A204.1 (cell line): ENCODE results near the gene PLA2G2C.
"Not testable (repeated sequence)": the region's sequence is repeated elsewhere in the genome, so short reads cannot be mapped to it uniquely, and the experiment has no call there.

Source experiments
- FAIRE-seq: peaks from 2 replicates; lab custom pipeline; 2012; peaks lifted over from hg19 to GRCh38; lab: Jason Lieb, UNC

PLA2G2C gene

GRCh38 chr1:20130518-20130917 is 55.8 kb downstream of the PLA2G2C start:
- not testable (repeated sequence) for FAIRE-seq

DNA sequence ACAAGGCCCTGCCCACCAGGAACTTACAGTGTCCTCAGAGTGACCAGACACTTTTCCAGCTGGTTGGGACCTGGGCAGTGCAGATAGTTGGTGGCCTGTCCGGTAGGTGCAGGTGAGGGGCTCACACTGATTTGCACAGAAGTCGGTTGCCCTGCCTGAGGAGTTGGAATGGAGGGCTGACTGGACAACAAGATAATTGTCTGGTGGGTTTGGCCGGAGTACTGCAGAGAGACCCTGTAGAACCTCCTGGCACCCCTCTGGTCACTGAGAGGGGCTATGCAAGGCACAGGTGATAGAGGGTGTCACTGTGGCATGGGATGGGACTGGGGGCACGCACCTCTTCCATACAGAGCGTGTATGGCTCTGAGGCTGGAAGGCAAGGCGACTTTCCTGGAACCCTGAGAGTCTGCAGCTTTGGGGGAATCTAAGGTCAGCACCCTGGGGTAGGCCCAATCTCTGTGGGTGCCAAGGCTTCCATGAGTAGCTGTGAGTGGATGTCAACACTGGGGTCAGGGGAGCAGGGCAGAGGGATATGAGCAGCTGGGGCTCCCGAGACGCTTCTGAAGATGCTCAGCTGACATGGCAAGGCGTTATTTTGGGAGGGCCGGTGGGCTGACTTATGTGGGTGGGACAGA is 59.4 kb downstream of the PLA2G2C start:
- no peak for FAIRE-seq

GRCh38 chr1:20126041-20126805 is 60.1 kb downstream of the PLA2G2C start:
- FAIRE-seq: no peak

DNA sequence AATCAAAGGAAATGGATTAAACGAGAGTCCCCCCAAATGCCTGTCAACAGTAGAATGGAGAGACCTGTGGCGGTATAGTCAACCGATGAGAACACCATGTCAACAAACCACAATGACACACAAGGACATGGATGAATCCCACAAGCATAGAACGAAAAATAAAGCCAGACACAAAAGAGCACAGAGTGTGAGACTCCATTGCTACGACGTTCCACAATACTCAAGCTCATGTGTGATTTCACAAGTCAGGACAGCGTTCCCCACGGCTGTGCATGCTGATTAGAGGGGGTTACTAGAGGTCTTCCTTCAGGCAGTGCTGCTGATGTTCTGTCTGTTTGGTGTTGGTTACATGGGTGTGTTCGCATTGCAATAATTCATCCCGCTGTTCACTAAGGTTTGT is 61.2 kb downstream of the PLA2G2C start:
- FAIRE-seq: no peak

DNA sequence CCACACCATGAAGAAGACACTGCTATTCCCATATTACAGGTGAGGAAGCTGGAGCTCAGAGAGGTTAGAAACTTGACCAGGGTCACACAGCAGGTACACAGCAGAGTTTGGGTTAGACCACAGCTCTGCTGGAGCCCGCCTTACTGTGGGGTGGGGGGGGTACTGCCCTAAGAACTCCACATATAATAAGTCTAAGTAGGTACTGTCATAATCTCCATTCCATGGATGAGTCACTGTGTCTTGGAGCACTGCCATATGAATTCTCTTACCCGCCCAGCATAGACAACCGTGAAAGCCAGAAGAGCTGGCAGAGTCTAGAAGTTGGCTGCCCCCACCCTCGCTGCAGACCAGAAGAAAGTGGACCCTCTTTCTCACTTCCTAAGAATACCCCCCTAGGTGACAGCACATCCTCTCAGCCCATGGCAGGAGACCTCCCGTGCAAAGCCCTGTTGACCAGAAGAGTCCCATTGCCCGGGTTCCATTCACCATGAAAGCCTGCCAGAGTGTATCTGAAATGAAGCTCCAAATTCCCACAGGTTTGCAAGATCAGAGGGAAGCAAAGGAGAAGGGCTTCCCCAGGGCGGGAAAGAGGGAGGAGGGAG is 61.8 kb downstream of the PLA2G2C start:
- FAIRE-seq: no peak

DNA sequence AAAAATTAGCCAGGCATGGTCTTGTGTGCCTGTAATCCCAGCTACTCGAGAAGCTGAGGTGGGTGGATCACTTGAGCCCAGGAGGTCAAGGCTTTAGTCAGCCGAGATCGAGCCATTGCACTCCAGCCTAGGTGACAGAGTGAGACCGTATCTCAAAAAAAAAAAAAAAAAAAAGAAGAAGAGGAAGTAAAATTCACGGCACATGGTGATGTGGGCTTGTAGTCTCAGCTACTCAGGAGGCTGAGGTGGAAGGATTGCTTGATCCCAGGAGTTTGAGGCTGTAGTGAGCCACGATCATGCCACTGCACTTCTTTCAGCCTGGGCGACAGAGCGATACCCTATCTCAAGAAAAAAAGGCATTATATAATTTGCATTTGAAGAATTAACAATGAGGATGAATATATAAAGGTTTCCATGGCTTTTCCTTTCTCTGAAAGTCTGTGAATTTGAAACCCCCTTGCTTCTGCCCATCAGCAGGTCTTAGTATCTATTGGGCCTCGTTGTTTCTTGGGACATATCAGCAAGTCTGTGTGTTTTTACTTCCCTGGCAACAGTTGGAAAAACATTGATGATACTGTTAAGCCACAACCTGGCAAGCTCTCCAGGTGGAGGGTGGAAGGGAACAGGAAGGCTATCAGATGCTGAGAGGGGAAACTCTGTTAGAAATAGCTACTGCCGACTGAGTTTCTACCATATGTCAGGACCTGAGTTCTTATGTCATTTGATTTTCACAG is 62.4 kb downstream of the PLA2G2C start:
- FAIRE-seq: no peak

- no peak for FAIRE-seq
Observed at GRCh38 chr1:20120796-20121195, 65.5 kb downstream of the PLA2G2C start.

DNA sequence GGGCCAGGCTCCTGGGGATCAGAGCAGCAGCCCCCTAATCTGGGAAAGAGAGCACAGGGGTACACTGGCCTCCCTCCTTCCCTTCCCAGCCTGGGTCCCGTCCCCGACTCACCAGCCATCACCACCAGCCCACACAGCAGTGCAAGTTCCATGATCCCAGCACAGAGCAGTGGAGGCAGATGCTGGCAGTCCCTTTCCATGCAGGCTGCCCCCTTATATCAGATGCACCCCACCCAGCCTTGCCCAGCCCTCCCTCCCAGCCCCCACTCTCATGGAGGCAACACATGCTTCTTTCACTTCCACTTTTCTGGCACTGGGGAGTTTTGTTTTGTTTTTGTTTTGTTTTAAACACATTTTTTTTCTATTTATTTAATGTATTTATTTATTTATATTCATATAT is 67.0 kb downstream of the PLA2G2C start, which contains the start of gene PLA2G2D:
PLA2G2D (minus strand) TSS at position 190 of the 400 bp plus-strand sequence; CDS start at position 152, 38 bp downstream.
- FAIRE-seq: no peak

GRCh38 chr1:20117236-20117635 is 69.1 kb downstream of the PLA2G2C start:
- no peak for FAIRE-seq

- FAIRE-seq: no peak
Observed at GRCh38 chr1:20115916-20116315, 70.4 kb downstream of the PLA2G2C start.

DNA sequence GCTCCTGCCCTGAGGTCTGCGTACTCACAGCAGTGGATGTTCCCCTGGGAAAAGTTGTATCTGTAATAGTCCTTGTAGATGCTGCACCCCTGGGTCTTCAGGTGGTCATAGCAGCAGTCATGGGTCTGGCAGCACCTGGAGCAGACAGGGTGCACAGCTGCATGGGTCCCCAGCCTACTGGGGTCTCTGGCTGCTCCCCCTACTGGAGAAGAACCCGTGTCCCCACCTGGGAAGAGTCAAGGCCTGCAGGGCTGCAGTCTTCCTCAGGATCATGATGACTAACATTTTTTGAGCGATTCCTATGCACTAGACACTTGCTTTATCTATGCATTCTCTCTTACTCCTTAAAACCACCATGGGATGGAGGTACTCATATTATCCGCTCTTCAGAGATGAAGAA is 70.8 kb downstream of the PLA2G2C start:
- no peak for FAIRE-seq

GRCh38 chr1:20114021-20114648 is 72.2 kb downstream of the PLA2G2C start:
- FAIRE-seq: no peak
